ENCODE measurements around the gene CHMP4B. TPM values are rescaled to one million over a fixed set of nuclear protein-coding genes. Genes with fewer than 3 reads are reported as not detected.

The CHMP4B gene
- total RNA-seq, 2 experiments from 2014 or later: 82.0 to 82.9 TPM

GRCh38 chr20:33868042-33868441, 56.9 kb downstream of the CHMP4B start:
- no peak for TF ChIP-seq CTCF (IDR thresholded peaks at IDR 0.05)
- no peak for ATAC-seq
- no peaks in the 10 kb centered on the region for H3K36me3 Mint-ChIP-seq (ENCODE audit: low read depth)
- ChIA-PET POLR2A (no interaction called here), CTCF (interaction anchor here (1.2 kb wide), 1 partner anchor 47 kb away, joined by 3 read pairs; no protein-coding TSS in a partner anchor)
- H3K4me3 Mint-ChIP-seq: no peak overlapping the region
- H3K27me3 Mint-ChIP-seq: no peaks in the 10 kb centered on the region
- H3K27ac Mint-ChIP-seq: no peak overlapping the region
- intact Hi-C loops (cut with micrococcal nuclease): no loop called here
- H3K4me1 Mint-ChIP-seq (ENCODE audit: low read depth): no peaks in the 10 kb centered on the region
- no peak for DNase-seq
- H3K9me3 Mint-ChIP-seq: no peaks in the 10 kb centered on the region

GRCh38 chr20:33868595-33868994, 57.4 kb downstream of the CHMP4B start:
- DNase-seq (no peak), ATAC-seq (no peak)
- Mint-ChIP-seq H3K27ac (no peak overlapping the region), H3K4me3 (no peak overlapping the region), H3K4me1 (ENCODE audit: low read depth) (no peaks in the 10 kb centered on the region), H3K9me3 (no peaks in the 10 kb centered on the region), H3K27me3 (no peaks in the 10 kb centered on the region), H3K36me3 (ENCODE audit: low read depth) (no peaks in the 10 kb centered on the region)
- TF ChIP-seq CTCF (IDR thresholded peaks at IDR 0.05): no peak
- ChIA-PET POLR2A (no interaction called here), CTCF (interaction anchor here (1.2 kb wide), 1 partner anchor 46 kb away, joined by 3 read pairs; no protein-coding TSS in a partner anchor)
- intact Hi-C loops (cut with micrococcal nuclease): no loop called here

- ATAC-seq (no peak), DNase-seq (no peak)
- no peak for TF ChIP-seq CTCF (IDR thresholded peaks at IDR 0.05)
- intact Hi-C loops (cut with micrococcal nuclease): no loop called here
- no peaks in the 10 kb centered on the region for H3K36me3 Mint-ChIP-seq (ENCODE audit: low read depth)
- H3K9me3 Mint-ChIP-seq: no peaks in the 10 kb centered on the region
- POLR2A ChIA-PET: no interaction called here
- no peaks in the 10 kb centered on the region for H3K4me1 Mint-ChIP-seq (ENCODE audit: low read depth)
- no peak overlapping the region for H3K4me3 Mint-ChIP-seq
- H3K27me3 Mint-ChIP-seq: no peaks in the 10 kb centered on the region
- CTCF ChIA-PET: no interaction called here
- H3K27ac Mint-ChIP-seq: no peak overlapping the region
Measured at GRCh38 chr20:33869283-33869682, 58.1 kb downstream of the CHMP4B start.

- CTCF ChIA-PET: interaction anchor here (0.9 kb wide), 1 partner anchor 9 kb away, joined by 3 read pairs; no protein-coding TSS in a partner anchor
- Mint-ChIP-seq H3K27me3 (no peaks in the 10 kb centered on the region), H3K36me3 (ENCODE audit: low read depth) (no peaks in the 10 kb centered on the region), H3K4me3 (no peak overlapping the region), H3K9me3 (no peaks in the 10 kb centered on the region), H3K4me1 (ENCODE audit: low read depth) (no peaks in the 10 kb centered on the region), H3K27ac (no peak overlapping the region)
- POLR2A ChIA-PET: no interaction called here
- no peak for DNase-seq
- ATAC-seq: no peak
- intact Hi-C loops (cut with micrococcal nuclease): no loop called here
- TF ChIP-seq CTCF (IDR thresholded peaks at IDR 0.05): no peak
Measured at GRCh38 chr20:33871362-33871761, 60.2 kb downstream of the CHMP4B start.

GRCh38 chr20:33874129-33874528, 63.0 kb downstream of the CHMP4B start:
- Mint-ChIP-seq H3K9me3 (peaks cover 9% of the 10 kb centered on the region), H3K27me3 (no peaks in the 10 kb centered on the region), H3K27ac (no peak overlapping the region), H3K36me3 (ENCODE audit: low read depth) (no peaks in the 10 kb centered on the region), H3K4me1 (ENCODE audit: low read depth) (no peaks in the 10 kb centered on the region), H3K4me3 (no peak overlapping the region)
- intact Hi-C loops (cut with micrococcal nuclease): no loop called here
- DNase-seq (no peak), ATAC-seq (no peak)
- POLR2A ChIA-PET: no interaction called here
- TF ChIP-seq CTCF (IDR thresholded peaks at IDR 0.05): no peak
- CTCF ChIA-PET: no interaction called here

Measured in activated CD8-positive, alpha-beta T cell treated with anti-CD3 and anti-CD28 coated beads for 36 hours (primary cell).